Stimulated activated CD4-positive, alpha-beta T cell treated with anti-CD3 and anti-CD28 coated beads, Interleukin-15, amount 100 ng/mL, for 1 hour (primary cell): ENCODE measurements around the gene VCAM1.

ENCODE experiments used
- DNase-seq, 2 donors: peaks; one replicate each; pipeline ENCODE4 v3.0.0-alpha.2; 2020; ENCODE audit warnings: low read depth in 1 of 2, low spot score in 1 of 2

The VCAM1 gene

DNA sequence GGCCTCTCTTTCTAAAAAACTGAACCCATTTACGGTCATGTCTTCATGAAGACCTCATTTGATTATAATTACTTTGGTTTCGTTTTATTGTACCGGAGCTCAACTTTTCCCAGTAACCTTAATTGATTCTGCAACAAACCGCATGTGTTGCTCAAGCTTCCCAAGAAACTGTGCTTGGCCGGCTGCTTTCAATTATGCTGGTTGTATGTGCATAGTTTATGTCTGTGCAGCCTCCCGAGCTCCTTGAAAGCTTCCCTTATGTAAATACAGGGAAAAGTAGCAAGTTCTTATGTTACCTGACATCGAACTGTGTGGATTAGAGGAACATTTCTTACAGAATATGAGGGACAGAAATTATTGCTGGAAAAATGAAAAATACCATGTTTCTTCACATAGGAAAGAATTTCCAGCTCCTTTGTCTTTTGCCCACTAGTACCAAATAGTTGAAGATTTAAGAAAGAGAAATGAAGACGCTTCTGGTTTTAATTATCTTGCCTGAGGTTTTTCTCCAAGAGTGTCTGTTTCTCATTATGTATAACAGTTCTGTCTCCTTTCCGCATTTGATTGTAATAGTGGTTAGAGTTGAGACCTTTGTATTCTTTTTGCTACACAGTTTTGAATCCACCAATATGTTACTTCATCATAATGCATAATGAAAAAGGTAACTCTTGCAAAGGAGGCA is 2.1 kb downstream of the VCAM1 start:
- no peak for DNase-seq

DNA sequence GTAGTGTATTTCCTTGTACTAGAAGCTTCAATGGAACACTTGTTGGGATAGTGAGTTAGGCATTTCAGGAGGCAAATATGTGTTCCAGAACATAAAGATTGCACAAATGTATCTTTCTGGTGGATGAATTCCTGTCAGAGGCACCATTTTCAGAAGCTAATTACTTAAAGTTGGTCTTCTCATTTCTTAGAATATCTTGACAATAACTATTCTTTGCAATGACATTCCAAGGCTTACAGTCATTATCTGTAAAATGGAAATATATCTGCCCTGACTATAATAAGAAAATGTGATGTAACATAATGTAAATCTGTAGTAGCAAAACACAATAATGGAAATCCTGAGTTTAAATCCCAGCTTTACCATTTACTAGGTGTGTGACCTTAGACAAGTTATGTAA is 2.7 kb downstream of the VCAM1 start:
- no peak for DNase-seq

DNA sequence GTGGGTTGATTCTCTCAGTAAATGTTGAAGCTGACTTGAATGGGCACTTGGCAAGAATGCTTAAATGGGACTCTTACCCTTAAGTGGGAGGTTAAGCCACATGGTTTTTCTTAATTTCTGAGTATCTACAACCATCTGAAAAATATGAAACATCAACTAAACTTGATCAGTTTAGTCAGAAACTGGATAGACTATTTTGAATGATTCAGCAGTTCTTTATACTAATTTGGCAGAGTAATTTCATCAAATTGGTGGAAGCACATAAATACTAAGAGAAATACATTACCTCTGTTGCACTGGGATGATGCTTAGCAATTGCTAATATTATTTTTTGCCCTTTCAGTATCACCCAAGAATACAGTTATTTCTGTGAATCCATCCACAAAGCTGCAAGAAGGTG is 4.7 kb downstream of the VCAM1 start:
- DNase-seq, result no peak

DNA sequence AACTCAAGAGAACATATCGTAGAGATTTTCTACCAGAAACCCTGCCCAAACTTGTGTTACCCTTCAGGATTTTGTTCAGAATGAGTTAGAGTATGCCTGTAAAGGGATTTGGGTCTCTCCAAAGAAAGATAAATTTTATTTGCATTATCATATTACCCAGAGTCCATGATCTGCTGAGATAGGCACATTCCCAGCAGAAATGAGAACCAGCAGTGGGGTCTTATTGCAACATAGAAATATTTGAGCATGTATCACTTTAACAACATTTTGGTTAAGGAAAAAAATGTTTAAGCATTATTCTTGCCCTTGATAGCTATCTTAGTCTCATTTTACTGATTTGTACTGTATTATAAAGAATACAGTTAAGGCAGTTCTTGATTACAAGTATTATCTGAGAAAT is 10.6 kb downstream of the VCAM1 start:
- no peak for DNase-seq

DNA sequence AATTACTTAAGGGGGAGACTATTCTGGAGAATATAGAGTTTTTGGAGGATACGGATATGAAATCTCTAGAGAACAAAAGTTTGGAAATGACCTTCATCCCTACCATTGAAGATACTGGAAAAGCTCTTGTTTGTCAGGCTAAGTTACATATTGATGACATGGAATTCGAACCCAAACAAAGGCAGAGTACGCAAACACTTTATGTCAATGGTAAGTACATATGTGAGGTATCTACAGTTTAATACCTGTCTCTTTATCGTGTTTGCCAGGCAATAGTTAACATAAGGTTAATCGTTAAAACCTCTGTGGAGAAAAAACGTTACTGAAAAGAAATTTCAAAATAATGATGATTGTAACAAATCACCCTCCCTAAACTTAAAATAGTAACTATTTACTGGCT is 11.8 kb downstream of the VCAM1 start:
- no peak for DNase-seq

DNA sequence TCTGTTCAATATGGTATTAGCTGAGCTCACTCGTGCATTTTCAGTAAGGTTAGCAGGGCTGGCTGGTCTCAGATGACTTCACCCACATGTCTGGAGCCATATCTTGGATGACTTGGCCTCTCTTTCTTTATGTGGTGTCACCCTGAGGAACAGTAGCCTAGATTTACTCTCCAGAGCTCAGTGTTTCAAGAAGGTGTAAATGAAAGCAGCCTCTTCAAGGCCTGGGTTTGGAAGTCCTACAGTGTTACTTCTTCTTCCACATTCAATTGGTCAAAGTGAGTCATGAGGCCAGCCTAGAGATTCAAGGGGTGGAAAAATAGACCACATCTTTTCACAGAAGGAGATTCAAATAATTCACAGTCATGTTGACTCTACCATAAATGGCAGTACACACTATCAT is 12.2 kb downstream of the VCAM1 start:
- DNase-seq, result no peak

DNA sequence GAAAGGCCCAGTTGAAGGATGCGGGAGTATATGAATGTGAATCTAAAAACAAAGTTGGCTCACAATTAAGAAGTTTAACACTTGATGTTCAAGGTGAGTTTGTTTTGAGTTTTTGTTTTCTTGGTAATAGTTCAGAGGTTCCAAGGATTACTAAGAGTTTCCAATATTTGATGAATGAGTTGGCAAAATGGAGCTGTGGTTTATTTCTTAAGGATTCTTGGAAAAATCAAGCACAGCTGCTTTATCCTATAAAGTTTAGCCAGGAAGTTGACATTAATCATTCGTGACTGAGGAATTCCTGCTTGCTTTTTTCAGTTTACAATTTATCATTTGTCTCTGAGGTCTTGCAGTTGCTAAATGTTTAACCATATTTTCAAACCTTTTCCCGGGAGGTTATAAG is 15.1 kb downstream of the VCAM1 start:
- DNase-seq, result no peak

DNA sequence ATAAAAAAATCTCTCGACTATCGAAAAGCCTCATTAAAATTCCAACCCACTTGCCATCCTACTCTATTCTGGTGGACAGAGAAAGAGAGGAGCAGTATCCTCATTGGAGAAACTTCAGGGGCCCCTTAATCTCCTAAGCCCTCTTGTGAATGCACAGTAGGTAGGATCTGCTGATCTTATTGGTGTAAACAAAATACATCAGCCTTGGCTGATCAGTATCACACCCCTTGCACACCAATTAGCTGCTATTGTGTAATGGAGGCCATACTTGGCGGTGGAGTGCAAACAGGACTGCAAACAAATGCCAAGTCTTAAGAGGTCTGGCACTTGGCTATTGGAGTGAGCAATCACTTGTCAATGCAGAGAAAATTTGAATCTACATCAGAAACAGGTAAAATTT is 15.7 kb downstream of the VCAM1 start:
- no peak for DNase-seq

DNA sequence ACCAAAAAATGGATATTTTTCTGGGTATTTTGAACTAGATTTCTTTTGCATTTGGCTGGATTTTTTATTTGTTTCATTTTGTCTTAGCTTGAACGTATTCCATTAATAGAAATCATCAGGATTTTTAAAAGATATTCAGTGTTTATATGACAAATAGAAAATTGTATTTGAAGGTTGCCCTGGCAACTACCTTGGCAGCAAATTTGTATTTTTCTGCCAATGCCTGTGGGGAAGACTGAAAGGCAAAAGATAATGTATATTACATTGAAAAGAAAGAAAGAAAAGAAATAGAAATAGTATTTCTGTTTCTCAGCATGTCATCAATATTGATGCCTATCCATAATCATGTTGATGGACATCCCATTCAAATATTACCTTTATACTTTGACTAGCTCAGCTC is 16.8 kb downstream of the VCAM1 start:
- DNase-seq, result no peak

DNA sequence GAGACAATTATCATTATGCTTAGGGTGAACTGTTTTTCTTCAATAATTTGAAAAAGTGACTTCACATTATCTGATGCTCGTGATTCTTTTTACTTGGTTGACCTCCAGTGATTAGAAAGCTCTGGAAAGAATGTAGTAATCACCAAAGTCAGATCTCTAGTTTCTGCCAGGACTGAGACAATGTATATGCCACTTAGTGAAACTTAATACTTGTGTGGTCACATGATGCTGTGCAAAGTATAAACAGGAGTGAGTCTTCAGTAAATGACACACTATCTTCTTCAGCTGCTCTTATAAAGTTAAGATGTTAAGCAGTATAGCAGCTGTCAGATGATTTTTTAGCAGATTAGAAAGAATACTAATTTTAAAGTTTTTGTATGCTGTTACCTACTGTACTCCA is 17.2 kb downstream of the VCAM1 start:
- no peak for DNase-seq

DNA sequence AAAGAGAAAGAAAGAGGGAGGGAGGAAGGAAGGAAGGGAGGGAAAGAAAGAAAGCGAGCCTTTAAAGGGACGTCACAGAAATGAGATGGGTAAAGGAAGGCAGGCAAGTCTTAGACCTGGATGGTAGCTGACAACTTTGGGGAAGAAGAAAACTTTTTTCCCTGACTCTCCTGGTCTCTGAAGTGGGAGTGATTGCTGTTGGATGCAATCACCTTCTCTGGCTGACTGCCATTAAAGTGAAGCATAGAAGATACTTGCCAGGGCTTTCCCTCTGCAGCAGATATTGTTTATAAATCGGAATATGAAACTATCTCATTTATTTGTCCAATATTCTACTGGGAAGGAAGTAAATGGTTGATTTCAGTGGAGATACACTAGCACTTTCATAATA is 27.0 kb downstream of the VCAM1 start:
- no peak for DNase-seq

DNA sequence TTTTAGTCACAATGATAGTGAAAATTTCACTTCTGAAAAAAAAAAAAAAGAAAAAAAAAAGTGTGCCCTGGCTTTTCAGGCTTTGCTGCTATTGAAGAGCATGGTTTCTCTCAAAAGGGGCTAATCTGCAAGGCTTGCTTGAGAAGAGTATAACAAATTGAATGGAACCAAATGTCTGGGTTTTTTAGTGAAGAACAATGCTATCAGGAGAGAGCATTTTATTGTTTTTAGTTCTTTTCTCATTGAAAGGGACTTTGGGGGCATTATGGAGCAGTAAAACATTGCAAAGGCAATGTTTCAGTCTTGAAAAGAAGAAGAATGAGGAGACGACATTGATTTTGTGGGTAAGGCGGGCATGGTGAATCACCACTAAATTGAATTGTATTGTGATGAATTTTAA is 28.2 kb downstream of the VCAM1 start:
- DNase-seq, result no peak

DNA sequence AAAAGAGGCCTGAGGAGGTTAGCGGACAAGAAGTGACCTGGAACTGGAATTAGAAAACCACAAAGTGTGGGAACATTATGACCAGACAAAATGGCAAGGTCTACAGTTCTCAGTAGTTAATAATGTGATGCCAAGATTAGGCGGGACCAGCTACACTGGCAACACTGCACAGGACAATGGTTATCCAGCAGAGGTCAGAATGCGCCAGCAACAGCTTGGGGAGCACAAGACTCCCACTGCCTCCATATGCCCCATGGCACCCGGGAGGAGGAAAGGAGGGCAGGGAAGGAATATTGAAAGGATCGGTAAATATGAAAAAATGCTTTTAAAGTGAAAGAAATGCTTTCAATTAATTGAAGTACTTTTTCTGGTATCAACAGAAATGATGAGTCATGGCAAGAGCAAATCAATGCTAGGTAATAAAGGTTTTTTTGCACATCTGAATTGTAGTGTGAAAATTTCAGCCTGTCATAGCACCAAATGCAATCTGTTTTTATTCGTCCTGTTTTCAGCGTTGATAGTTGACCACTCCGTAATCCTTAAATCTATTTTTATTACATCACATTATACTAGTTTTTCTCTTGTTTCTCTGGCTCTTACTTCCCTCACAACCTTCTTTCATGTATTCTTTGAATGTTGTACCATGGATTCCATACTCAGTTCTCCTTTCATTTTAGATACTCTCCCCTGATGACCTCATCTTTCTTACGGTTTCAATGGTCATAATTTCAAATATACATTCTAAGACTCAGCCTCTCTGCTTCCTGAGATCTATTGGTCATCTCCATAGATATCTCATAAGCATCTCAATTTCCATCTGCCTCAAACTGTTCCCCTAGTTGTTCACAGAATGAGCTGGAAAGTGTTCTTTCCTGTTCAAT is 30.7 kb downstream of the VCAM1 start:
- DNase-seq, result no peak

DNA sequence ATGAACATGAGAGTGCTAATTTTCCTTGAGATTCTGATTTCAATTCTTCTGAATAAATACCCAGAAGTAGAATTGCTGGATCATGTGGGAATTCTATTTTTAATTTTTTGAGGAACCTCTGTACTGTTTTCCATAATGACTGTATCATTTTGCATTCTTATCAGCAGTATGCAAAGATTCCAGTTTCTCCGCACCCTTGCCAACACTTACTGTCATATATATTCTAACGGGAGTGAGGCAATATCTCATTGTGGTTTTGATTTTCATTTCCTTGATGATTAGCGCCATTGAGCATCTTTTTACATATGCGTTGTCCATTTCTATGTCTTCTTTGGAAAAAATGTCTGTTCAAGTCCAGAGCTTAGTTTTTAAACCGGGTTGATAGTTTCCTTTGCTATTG is 33.2 kb downstream of the VCAM1 start:
- no peak for DNase-seq

DNA sequence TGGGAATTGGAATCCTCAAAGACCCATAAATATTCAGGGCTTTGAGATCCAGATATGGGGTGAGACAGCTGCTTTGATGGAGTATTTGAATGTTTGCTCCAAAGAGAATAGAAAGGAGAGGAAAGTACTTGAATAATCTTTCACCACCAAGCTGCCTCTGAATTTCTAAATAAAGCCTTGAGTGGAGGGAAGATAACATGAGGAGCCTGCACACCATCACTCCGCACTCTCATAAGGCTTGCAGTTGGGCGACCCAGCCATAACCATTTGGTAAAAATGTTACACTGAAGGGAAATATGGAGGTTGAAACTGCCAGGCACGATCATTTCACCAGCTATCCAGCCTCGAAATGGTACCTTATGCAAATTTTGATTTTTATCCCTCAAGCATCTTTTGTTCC is 38.4 kb downstream of the VCAM1 start:
- DNase-seq, result no peak

DNA sequence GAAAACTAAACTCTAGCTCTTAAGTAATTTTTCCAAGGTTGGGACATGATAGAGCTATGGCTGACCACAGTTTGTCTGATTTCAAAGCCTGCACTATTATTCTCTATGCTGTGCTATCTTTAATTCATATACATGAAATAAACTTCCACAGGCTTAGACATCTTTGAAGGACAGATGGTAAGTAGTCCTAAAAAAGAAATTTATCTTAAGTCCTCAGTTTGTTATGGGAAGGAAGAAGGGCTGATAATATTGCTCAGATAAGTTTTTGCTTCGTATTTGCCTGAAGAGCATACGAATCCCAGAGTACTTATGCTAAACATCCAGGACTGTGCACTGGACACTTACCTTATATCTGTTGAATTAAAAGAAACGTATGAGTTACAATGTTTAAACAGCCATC is 39.6 kb downstream of the VCAM1 start:
- DNase-seq, result no peak

DNA sequence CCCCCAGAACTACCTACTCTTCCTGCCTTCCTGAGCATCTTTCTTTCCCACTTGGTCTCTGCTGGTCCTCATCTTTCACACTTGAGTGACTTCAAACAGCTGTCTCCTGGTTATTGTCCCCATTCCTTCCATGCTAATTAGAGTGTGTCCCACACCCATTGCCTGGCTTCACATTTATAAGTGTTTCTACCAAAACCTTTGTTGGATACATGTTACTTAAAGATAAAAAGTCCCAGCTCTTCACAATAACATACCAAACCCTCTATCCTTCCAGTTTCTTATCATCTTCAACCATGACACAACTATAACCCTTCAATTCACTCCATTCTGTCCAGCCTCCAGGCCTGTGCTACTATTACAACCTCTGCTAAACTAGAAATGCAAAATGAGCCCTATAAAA is 41.0 kb downstream of the VCAM1 start:
- DNase-seq, result no peak

DNA sequence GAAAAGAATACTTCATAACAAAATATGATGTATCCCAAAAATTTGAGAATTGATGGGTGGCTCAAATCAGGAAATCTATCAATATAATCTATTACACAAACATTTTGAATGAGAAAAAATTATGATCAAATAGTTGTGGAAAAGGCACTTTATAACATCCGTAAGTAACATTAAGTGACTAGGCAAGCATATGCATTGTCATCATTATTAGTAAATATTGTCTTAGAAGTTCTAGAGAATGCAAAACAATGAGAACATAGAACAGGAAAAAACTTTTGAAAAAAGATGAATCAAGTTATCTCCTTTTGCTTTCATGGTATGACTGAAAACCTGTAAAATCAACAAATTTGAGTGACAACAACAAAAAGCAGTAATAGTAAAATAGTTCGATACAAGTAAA is 42.9 kb downstream of the VCAM1 start:
- DNase-seq, result no peak

DNA sequence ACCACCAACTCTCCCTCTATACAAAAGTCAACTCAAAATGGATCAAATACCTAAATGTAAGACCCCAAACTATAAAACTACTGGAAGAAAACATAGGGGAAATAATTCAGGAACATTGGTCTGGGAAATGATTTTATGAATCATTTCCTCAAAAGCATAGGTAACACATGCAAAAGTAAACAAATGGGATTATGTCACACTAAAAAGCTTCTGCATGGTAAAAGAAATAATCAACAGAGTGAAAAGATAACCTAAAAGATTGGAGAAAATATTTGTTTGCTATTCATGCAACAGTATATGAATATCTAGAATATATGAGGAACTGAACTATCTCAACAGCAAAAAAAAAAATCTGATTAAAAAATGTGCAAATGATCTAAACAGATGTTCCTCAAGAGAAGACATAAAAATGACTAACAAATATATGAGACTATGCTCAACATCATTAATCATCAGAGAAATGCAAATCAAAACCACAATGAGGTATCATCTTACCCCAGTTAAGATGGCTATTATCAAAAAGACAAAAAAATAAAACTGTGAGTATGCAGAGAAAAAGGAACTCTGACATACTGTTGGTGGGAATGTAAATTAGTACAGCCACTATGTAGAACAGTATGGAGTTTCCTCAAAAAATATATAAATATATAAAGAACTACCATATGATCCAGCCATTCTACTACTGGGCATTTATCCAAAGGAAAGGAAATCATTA is 47.8 kb downstream of the VCAM1 start:
- no peak for DNase-seq

DNA sequence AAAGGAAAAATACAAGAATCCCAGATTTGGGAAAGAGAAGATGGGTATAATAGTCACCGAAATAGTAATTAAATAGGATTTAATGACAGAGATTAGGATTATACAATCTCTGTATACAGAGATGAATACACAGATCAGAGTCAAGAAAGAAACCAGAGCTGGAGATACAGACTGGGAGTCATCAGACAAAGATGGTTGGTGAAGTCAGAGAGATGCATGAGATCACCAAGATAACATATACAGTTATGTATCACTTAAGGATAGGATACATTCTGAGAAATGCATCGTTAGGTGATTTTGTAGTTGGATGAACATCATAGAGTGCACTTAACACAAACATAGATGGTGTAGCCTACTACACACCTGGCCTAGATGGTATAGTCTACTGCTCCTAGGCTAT is 49.8 kb downstream of the VCAM1 start:
- no peak for DNase-seq

DNA sequence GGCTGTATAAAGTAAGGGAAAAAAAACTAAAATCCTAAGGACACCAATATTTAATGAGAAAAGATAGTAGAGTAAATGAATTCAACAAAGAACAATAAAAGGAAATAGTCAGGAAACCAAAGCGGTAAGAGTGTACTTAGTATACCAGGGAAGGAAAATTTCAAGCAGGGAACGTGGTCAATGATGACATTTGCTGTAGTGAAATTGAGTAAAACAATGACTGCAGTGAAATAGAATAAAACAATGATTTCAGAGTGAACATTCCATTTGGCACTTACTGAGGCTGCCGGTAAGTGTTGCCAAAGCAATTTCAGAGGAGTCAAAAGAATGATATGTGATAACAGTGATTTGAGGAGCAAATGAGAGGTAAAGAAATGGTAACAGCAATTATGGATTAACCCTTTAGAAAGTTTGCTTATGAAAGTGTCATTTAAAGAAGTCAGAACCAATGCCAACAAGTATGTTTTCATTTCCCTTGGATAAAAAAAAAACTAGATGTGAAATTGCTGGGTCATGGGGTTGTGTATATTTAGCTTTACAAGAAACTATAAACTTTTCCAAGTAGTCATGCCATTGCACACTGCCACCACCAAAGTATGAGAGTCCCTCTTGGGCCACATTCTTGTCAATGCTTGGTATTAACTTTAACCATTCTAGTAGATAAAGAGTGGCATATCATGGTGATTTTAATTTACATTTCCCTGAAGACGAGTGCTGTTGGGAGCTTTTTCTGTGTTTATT is 50.5 kb downstream of the VCAM1 start:
- no peak for DNase-seq

DNA sequence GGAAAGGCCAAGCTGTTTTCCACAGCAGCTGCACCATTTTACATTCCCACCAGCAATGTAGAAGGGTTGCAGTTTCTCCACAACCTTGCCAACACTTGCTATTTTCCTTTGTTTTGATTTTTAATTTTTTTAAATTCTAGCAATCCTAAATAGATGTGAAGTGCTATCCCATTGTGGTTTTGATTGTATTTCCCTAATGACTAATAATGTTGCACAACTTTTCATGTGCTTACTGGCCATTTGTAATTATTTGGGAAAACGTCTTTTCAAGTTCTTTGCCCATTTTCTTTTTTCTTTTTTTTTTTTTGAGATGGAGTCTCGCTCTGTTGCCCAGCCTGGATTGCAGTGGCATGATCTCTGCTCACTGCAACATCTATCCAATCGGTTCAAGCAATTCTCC is 53.9 kb downstream of the VCAM1 start:
- no peak for DNase-seq
